GM19043 (cell line): ENCODE results near the gene TCF4.
A peak's percentile ranks its signal among the peaks of the same experiment; 100 is the strongest.

Experiments used
- ATAC-seq: cut with Tn5 transposase; IDR thresholded peaks from one replicate; pipeline ENCODE4 v1.9.1; 2021; ENCODE audit warnings: low read depth; ENCODE audit not compliant: unreplicated experiment

The TCF4 gene

GRCh38 chr18:55369346-55369745, 218.6 kb downstream of the TCF4 start:
- ATAC-seq: no peak

GRCh38 chr18:55365342-55365741, 222.7 kb downstream of the TCF4 start:
- no peak for ATAC-seq

- no peak for ATAC-seq
Measured at GRCh38 chr18:55362303-55362702, 225.7 kb downstream of the TCF4 start.

- ATAC-seq: no peak
Measured at GRCh38 chr18:55361492-55362250, 226.3 kb downstream of the TCF4 start.

- no peak for ATAC-seq
Measured at GRCh38 chr18:55360061-55360460, 227.9 kb downstream of the TCF4 start.

GRCh38 chr18:55356815-55357214, 231.2 kb downstream of the TCF4 start:
- no peak for ATAC-seq

GRCh38 chr18:55355223-55355622, 232.8 kb downstream of the TCF4 start:
- ATAC-seq: no peak

GRCh38 chr18:55354795-55355194, 233.2 kb downstream of the TCF4 start:
- no peak for ATAC-seq

- ATAC-seq: no peak
Measured at GRCh38 chr18:55353806-55354205, 234.2 kb downstream of the TCF4 start.

- ATAC-seq: no peak
Measured at GRCh38 chr18:55353391-55353790, 234.6 kb downstream of the TCF4 start.

- peak; percentile 45 for ATAC-seq
Measured at GRCh38 chr18:55351980-55352714, 235.8 kb downstream of the TCF4 start.

GRCh38 chr18:55351241-55351691, 236.7 kb downstream of the TCF4 start:
- ATAC-seq: no peak

GRCh38 chr18:55349685-55350084, 238.3 kb downstream of the TCF4 start:
- no peak for ATAC-seq

GRCh38 chr18:55346961-55347740, 240.8 kb downstream of the TCF4 start:
- ATAC-seq: no peak

GRCh38 chr18:55346387-55346786, 241.6 kb downstream of the TCF4 start:
- no peak for ATAC-seq

GRCh38 chr18:55345103-55345950, 242.7 kb downstream of the TCF4 start:
- no peak for ATAC-seq

GRCh38 chr18:55343396-55344073, 244.5 kb downstream of the TCF4 start:
- no peak for ATAC-seq

- ATAC-seq: no peak
Measured at GRCh38 chr18:55340998-55341397, 247.0 kb downstream of the TCF4 start.

GRCh38 chr18:55339990-55340389, 248.0 kb downstream of the TCF4 start:
- ATAC-seq: no peak
